Prostate gland (tissue), 2 donors: ENCODE results near the gene TRIM59. TPM values are rescaled to one million over a fixed set of nuclear protein-coding genes. Genes with fewer than 3 reads are reported as not detected.

Experiments used
- DNase-seq: peaks from one replicate; pipeline ENCODE4 v3.0.0-alpha.2; 2019; ENCODE audit warnings: low spot score
- H3K27ac ChIP-seq, 2 donors: fragments of 200-600 bp; sonication (generic); 2 replicates each; pipeline ENCODE4 v1.5.1; 2017 to 2019
- H3K27me3 ChIP-seq: fragments of 200-600 bp; sonication (generic); replicated peaks from 2 replicates; pipeline ENCODE4 v1.5.1; 2019; ENCODE audit not compliant: insufficient read depth
- H3K36me3 ChIP-seq, 2 donors: fragments of 200-600 bp; sonication (generic); 1 replicate in 1 of 2; 2 replicates in 1 of 2; pipeline versions ENCODE4 v1.5.1 to v1.8.1; 2017 to 2019
- H3K4me1 ChIP-seq: fragments of 200-600 bp; sonication (generic); replicated peaks from 2 replicates; pipeline ENCODE4 v1.5.1; 2019
- H3K4me3 ChIP-seq, 2 donors: fragments of 200-600 bp; sonication (generic); 2 replicates each; pipeline ENCODE4 v1.5.1; 2017 to 2019
- H3K9me3 ChIP-seq: fragments of 200-600 bp; sonication (generic); 2 replicates; pipeline ENCODE4 v1.5.1; 2017
- CTCF ChIP-seq, 4 experiments: fragments of 200-600 bp in 2 of 4; fragments of 450-650 bp in 2 of 4; sonication (generic) in 2 of 4; IDR thresholded peaks; 1 replicate in 3 of 4; 2 replicates in 1 of 4; pipeline ENCODE4 v1.5.1; 2016 to 2019; ENCODE audit warnings: antibody characterized with exemption in 4 of 4, mild to moderate bottlenecking in 2 of 4, moderate library complexity in 2 of 4
- POLR2A ChIP-seq: fragments of 450-650 bp; IDR thresholded peaks from one replicate; pipeline ENCODE4 v1.6.1; 2016; ENCODE audit warnings: antibody characterized with exemption, mild to moderate bottlenecking
- POLR2AphosphoS5 ChIP-seq: sonication (generic); formaldehyde crosslinking; IDR thresholded peaks from one replicate; pipeline ENCODE4 v1.6.1; 2017; ENCODE audit warnings: antibody characterized with exemption
- WGBS: methylation state at CpG from one replicate; pipeline ENCODE4 v1.1.5; 2018; 5-methylcytosine and 5-hydroxymethylcytosine counted together
- intact Hi-C: fragments of 100-400 bp; cut with DNase I; formaldehyde crosslinking; loops from one replicate; pipeline ENCODE4 v1.14.2; 2022
- total RNA-seq, 2 donors: library from RNA; depleted of rRNA; stranded (reverse); fragments of >200 nt; gene quantifications; one replicate each; pipeline ENCODE4 v1.1.0, GENCODE V29; 2016

The TRIM59 gene
- total RNA-seq, 2 donors from 2014 or later, result 3.2 to 11.4 TPM

GRCh38 chr3:160435747-160436146 lies 13.8 kb downstream of the TRIM59 start:
- TF ChIP-seq POLR2A, result no peak
- TF ChIP-seq CTCF (IDR thresholded peaks at IDR 0.05), result no peak
- TF ChIP-seq POLR2AphosphoS5, result no peak
- Histone ChIP-seq H3K27ac (no peak overlapping the region), H3K9me3 (no peaks in the 10 kb centered on the region), H3K27me3 (no peaks in the 10 kb centered on the region), H3K4me3 (no peak overlapping the region), H3K4me1 (no peaks in the 10 kb centered on the region), H3K36me3 (no peaks in the 10 kb centered on the region)
- 88% methylated on average over 1 of the region's 1 CpG for WGBS
- no peak for DNase-seq
- intact Hi-C loops, result no loop called here

GRCh38 chr3:160435095-160435494 lies 14.5 kb downstream of the TRIM59 start:
- H3K4me3 ChIP-seq, result no peak overlapping the region
- no peaks in the 10 kb centered on the region for H3K27me3 ChIP-seq
- intact Hi-C loops, result no loop called here
- H3K36me3 ChIP-seq, result no peaks in the 10 kb centered on the region
- DNase-seq, result no peak
- WGBS, result 93% methylated on average over 2 of the region's 2 CpGs
- no peaks in the 10 kb centered on the region for H3K4me1 ChIP-seq
- no peak overlapping the region for H3K27ac ChIP-seq
- H3K9me3 ChIP-seq, result no peaks in the 10 kb centered on the region
- TF ChIP-seq CTCF (IDR thresholded peaks at IDR 0.05) (no peak), POLR2AphosphoS5 (no peak), POLR2A (no peak)

GRCh38 chr3:160434071-160434470 lies 15.5 kb downstream of the TRIM59 start:
- TF ChIP-seq POLR2A (no peak), POLR2AphosphoS5 (no peak), CTCF (IDR thresholded peaks at IDR 0.05) (no peak)
- Histone ChIP-seq H3K27me3 (no peaks in the 10 kb centered on the region), H3K4me3 (no peak overlapping the region), H3K27ac (no peak overlapping the region), H3K36me3 (no peaks in the 10 kb centered on the region), H3K9me3 (no peaks in the 10 kb centered on the region), H3K4me1 (no peaks in the 10 kb centered on the region)
- intact Hi-C loops, result no loop called here
- no peak for DNase-seq
- WGBS, result 57% methylated on average over 2 of the region's 2 CpGs

- no peaks in the 10 kb centered on the region for H3K27me3 ChIP-seq
- no peaks in the 10 kb centered on the region for H3K36me3 ChIP-seq
- no peaks in the 10 kb centered on the region for H3K4me1 ChIP-seq
- intact Hi-C loops, result no loop called here
- H3K4me3 ChIP-seq, result no peak overlapping the region
- no peak overlapping the region for H3K27ac ChIP-seq
- WGBS, result 95% methylated on average over 11 of the region's 11 CpGs
- no peak for DNase-seq
- no peaks in the 10 kb centered on the region for H3K9me3 ChIP-seq
- no peak for TF ChIP-seq POLR2AphosphoS5
- TF ChIP-seq POLR2A, result no peak
- TF ChIP-seq CTCF (IDR thresholded peaks at IDR 0.05), result no peak
Measured at GRCh38 chr3:160427832-160428424, 21.7 kb downstream of the TRIM59 start.

- 77% methylated on average over 3 of the region's 3 CpGs for WGBS
- intact Hi-C loops, result no loop called here
- no peaks in the 10 kb centered on the region for H3K4me1 ChIP-seq
- H3K27me3 ChIP-seq, result no peaks in the 10 kb centered on the region
- H3K27ac ChIP-seq, result no peak overlapping the region
- no peak overlapping the region for H3K4me3 ChIP-seq
- H3K9me3 ChIP-seq, result no peaks in the 10 kb centered on the region
- TF ChIP-seq POLR2AphosphoS5 (no peak), CTCF (IDR thresholded peaks at IDR 0.05) (no peak), POLR2A (no peak)
- no peak for DNase-seq
- no peaks in the 10 kb centered on the region for H3K36me3 ChIP-seq
Measured at GRCh38 chr3:160417311-160417710, 32.3 kb downstream of the TRIM59 start.
